Loucy (cell line): ENCODE results near the gene MUCL3.

Source experiments
- H2AFZ ChIP-seq: fragments of 200-600 bp; sonication (generic); 2 replicates; pipeline ENCODE4 v1.6.0; 2016; ENCODE audit warnings: antibody characterized with exemption, mild to moderate bottlenecking, low read length, moderate library complexity
- H3F3A ChIP-seq: fragments of 200-600 bp; 2 replicates; pipeline ENCODE4 v1.6.0; 2016; ENCODE audit warnings: antibody characterized with exemption, low read depth, mild to moderate bottlenecking
- H3K27me3 ChIP-seq: fragments of 200-600 bp; sonication (generic); 2 replicates; pipeline ENCODE4 v1.6.1; 2014; ENCODE audit warnings: low read length, mild to moderate bottlenecking; ENCODE audit not compliant: insufficient read depth, poor library complexity, severe bottlenecking
- H3K36me3 ChIP-seq: fragments of 200-600 bp; sonication (generic); 2 replicates; pipeline ENCODE4 v1.6.1; 2016; ENCODE audit warnings: low read length; ENCODE audit not compliant: insufficient read depth
- H3K4me1 ChIP-seq: fragments of 200-600 bp; sonication (generic); 2 replicates; pipeline ENCODE4 v1.5.1; 2014; ENCODE audit warnings: low read length, mild to moderate bottlenecking; ENCODE audit not compliant: insufficient read depth, poor library complexity, severe bottlenecking
- H3K4me2 ChIP-seq: fragments of 200-600 bp; sonication (generic); 2 replicates; pipeline ENCODE4 v1.6.0; 2014; ENCODE audit warnings: antibody characterized with exemption, low read length, low read depth, mild to moderate bottlenecking; ENCODE audit not compliant: poor library complexity, severe bottlenecking
- H3K4me3 ChIP-seq: fragments of 200-600 bp; sonication (generic); 2 replicates; pipeline ENCODE4 v1.5.1; 2014; ENCODE audit warnings: low read length, mild to moderate bottlenecking, mixed read lengths; ENCODE audit not compliant: poor library complexity, severe bottlenecking
- H3K79me2 ChIP-seq: fragments of 200-600 bp; sonication (generic); 2 replicates; pipeline ENCODE4 v1.6.1; 2014; ENCODE audit warnings: low read length; ENCODE audit not compliant: insufficient read depth
- H3K9ac ChIP-seq: fragments of 200-600 bp; sonication (generic); 2 replicates; pipeline ENCODE4 v1.6.0; 2014; ENCODE audit warnings: mild to moderate bottlenecking, low read depth, low read length, moderate library complexity; ENCODE audit not compliant: poor library complexity, severe bottlenecking
- H3K9me2 ChIP-seq: fragments of 200-600 bp; sonication (generic); replicated peaks from 2 replicates; pipeline ENCODE4 v1.6.1; 2016; ENCODE audit warnings: low read depth, low read length, mixed read lengths
- H3K9me3 ChIP-seq: fragments of 200-600 bp; sonication (generic); 2 replicates; pipeline ENCODE4 v1.6.1; 2014; ENCODE audit warnings: mild to moderate bottlenecking, antibody characterized with exemption, low read length, low read depth; ENCODE audit not compliant: insufficient read depth
- H4K20me1 ChIP-seq: fragments of 200-600 bp; sonication (generic); 2 replicates; pipeline ENCODE4 v1.6.0; 2014; ENCODE audit warnings: antibody characterized with exemption, low read length, mild to moderate bottlenecking; ENCODE audit not compliant: insufficient read depth, poor library complexity, severe bottlenecking
- CTCF ChIP-seq: fragments of 200-600 bp; sonication (generic); conservative IDR thresholded peaks from 2 replicates; pipeline ENCODE4 v1.5.1; 2014; ENCODE audit warnings: mild to moderate bottlenecking, antibody characterized with exemption, low read length
- EZH2phosphoT487 ChIP-seq: fragments of 200-600 bp; IDR thresholded peaks from 2 replicates; pipeline ENCODE4 v1.6.1; 2018; ENCODE audit warnings: antibody characterized with exemption, mild to moderate bottlenecking, moderate library complexity, borderline replicate concordance

The MUCL3 gene

GRCh38 chr6:30951907-30952469 lies 11.2 kb downstream of the MUCL3 start:
- Histone ChIP-seq H3K9ac (no peak overlapping the region), H3K27me3 (peaks cover 33% of the 10 kb centered on the region), H3K4me2 (no peak overlapping the region), H2AFZ (no peak overlapping the region), H3K4me3 (no peak overlapping the region), H3K9me3 (no peaks in the 10 kb centered on the region), H3K79me2 (no peaks in the 10 kb centered on the region), H3K36me3 (no peaks in the 10 kb centered on the region), H3K9me2 (no peaks in the 10 kb centered on the region), H4K20me1 (no peaks in the 10 kb centered on the region), H3F3A (no peaks in the 10 kb centered on the region), H3K4me1 (peaks cover 15% of the 10 kb centered on the region)
- TF ChIP-seq CTCF (no peak), EZH2phosphoT487 (no peak)

- TF ChIP-seq EZH2phosphoT487: no peak
- no peak for TF ChIP-seq CTCF
- Histone ChIP-seq H3K79me2 (no peaks in the 10 kb centered on the region), H3F3A (no peaks in the 10 kb centered on the region), H3K9me2 (no peaks in the 10 kb centered on the region), H3K9ac (peak overlapping the region; percentile 48), H2AFZ (peak overlapping the region; percentile 84), H3K4me1 (peaks cover 15% of the 10 kb centered on the region), H3K9me3 (no peaks in the 10 kb centered on the region), H3K4me3 (peak overlapping the region; percentile 74), H3K4me2 (peak overlapping the region; percentile 95), H3K27me3 (peaks cover 39% of the 10 kb centered on the region), H3K36me3 (no peaks in the 10 kb centered on the region), H4K20me1 (no peaks in the 10 kb centered on the region)
These were observed 14.0 kb downstream of the MUCL3 start for GRCh38 chr6:30954631-30955366.

GRCh38 chr6:30955367-30956042 lies 14.7 kb downstream of the MUCL3 start:
- Histone ChIP-seq H3K9me3 (no peaks in the 10 kb centered on the region), H3K4me2 (peak overlapping the region; percentile 95), H4K20me1 (no peaks in the 10 kb centered on the region), H2AFZ (peak overlapping the region; percentile 84), H3K9ac (peak overlapping the region; percentile 48), H3F3A (no peaks in the 10 kb centered on the region), H3K27me3 (peaks cover 39% of the 10 kb centered on the region), H3K79me2 (no peaks in the 10 kb centered on the region), H3K9me2 (no peaks in the 10 kb centered on the region), H3K4me1 (peaks cover 15% of the 10 kb centered on the region), H3K4me3 (peak overlapping the region; percentile 74), H3K36me3 (no peaks in the 10 kb centered on the region)
- TF ChIP-seq EZH2phosphoT487: no peak
- no peak for TF ChIP-seq CTCF
